Measurements from ENCODE around the gene ANKRD26.

- TF ChIP-seq, protein P1, sequence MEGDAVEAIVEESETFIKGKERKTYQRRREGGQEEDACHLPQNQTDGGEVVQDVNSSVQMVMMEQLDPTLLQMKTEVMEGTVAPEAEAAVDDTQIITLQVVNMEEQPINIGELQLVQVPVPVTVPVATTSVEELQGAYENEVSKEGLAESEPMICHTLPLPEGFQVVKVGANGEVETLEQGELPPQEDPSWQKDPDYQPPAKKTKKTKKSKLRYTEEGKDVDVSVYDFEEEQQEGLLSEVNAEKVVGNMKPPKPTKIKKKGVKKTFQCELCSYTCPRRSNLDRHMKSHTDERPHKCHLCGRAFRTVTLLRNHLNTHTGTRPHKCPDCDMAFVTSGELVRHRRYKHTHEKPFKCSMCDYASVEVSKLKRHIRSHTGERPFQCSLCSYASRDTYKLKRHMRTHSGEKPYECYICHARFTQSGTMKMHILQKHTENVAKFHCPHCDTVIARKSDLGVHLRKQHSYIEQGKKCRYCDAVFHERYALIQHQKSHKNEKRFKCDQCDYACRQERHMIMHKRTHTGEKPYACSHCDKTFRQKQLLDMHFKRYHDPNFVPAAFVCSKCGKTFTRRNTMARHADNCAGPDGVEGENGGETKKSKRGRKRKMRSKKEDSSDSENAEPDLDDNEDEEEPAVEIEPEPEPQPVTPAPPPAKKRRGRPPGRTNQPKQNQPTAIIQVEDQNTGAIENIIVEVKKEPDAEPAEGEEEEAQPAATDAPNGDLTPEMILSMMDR (IDR thresholded peaks at IDR 0.05): no peak
- no peak for TF ChIP-seq POLR2A (IDR thresholded peaks at IDR 0.05)
- TF ChIP-seq POLR2AphosphoS5 (IDR thresholded peaks at IDR 0.05; ENCODE audit: insufficient read depth in 1 of 2, low read depth in 1 of 2): no peak
Measured at GRCh38 chr10:27143686-27144085, 43.4 kb upstream of the ANKRD26 start.
